ENCODE results near the gene ECPAS.
A peak's percentile ranks its signal among the peaks of the same experiment; 100 is the strongest.
"Not testable (repeated sequence)": the region's sequence is repeated elsewhere in the genome, so short reads cannot be mapped to it uniquely, and the experiment has no call there.

ECPAS gene

GRCh38 chr9:111414406-111414805 lies 69.8 kb downstream of the ECPAS start:
- no peak for DNase-seq (ENCODE audit: low spot score)

GRCh38 chr9:111413996-111414395 lies 70.2 kb downstream of the ECPAS start:
- DNase-seq (ENCODE audit: low spot score) = peak; percentile 55

- DNase-seq (ENCODE audit: low spot score) = no peak
Measured at GRCh38 chr9:111412280-111412679, 71.9 kb downstream of the ECPAS start.

GRCh38 chr9:111411266-111411665 lies 72.9 kb downstream of the ECPAS start:
- DNase-seq (ENCODE audit: low spot score) = no peak

GRCh38 chr9:111407813-111408212 lies 76.4 kb downstream of the ECPAS start:
- DNase-seq (ENCODE audit: low spot score) = no peak

- no peak for DNase-seq (ENCODE audit: low spot score)
Measured at GRCh38 chr9:111405701-111406100, 78.5 kb downstream of the ECPAS start.

GRCh38 chr9:111401486-111401885 lies 82.7 kb downstream of the ECPAS start:
- not testable (repeated sequence) for DNase-seq (ENCODE audit: low spot score)

- no peak for DNase-seq (ENCODE audit: low spot score)
Measured at GRCh38 chr9:111400564-111400898, 83.7 kb downstream of the ECPAS start.

GRCh38 chr9:111399772-111400563 lies 84.2 kb downstream of the ECPAS start:
- DNase-seq (ENCODE audit: low spot score) = no peak

GRCh38 chr9:111399211-111399739 lies 84.9 kb downstream of the ECPAS start:
- no peak for DNase-seq (ENCODE audit: low spot score)

- DNase-seq (ENCODE audit: low spot score) = no peak
Measured at GRCh38 chr9:111393971-111394370, 90.2 kb downstream of the ECPAS start.

GRCh38 chr9:111389406-111389805 lies 94.8 kb downstream of the ECPAS start:
- DNase-seq (ENCODE audit: low spot score) = no peak

- DNase-seq (ENCODE audit: low spot score) = no peak
Measured at GRCh38 chr9:111386386-111386785, 97.8 kb downstream of the ECPAS start.

GRCh38 chr9:111381006-111381405 lies 103.2 kb downstream of the ECPAS start:
- no peak for DNase-seq (ENCODE audit: low spot score)

GRCh38 chr9:111375817-111376564 lies 108.2 kb downstream of the ECPAS start:
- DNase-seq (ENCODE audit: low spot score) = no peak

- no peak for DNase-seq (ENCODE audit: low spot score)
Measured at GRCh38 chr9:111375062-111375461, 109.1 kb downstream of the ECPAS start.

- DNase-seq (ENCODE audit: low spot score) = no peak
Measured at GRCh38 chr9:111372297-111372696, 111.9 kb downstream of the ECPAS start.

GRCh38 chr9:111366978-111367377 lies 117.2 kb downstream of the ECPAS start:
- no peak for DNase-seq (ENCODE audit: low spot score)

GRCh38 chr9:111362526-111362925 lies 121.7 kb downstream of the ECPAS start:
- DNase-seq (ENCODE audit: low spot score) = no peak

- DNase-seq (ENCODE audit: low spot score) = no peak
Measured at GRCh38 chr9:111360881-111361280, 123.3 kb downstream of the ECPAS start.

GRCh38 chr9:111356481-111357244 lies 127.5 kb downstream of the ECPAS start:
- DNase-seq (ENCODE audit: low spot score) = peak; percentile 67

GRCh38 chr9:111352545-111352944 lies 131.6 kb downstream of the ECPAS start:
- no peak for DNase-seq (ENCODE audit: low spot score)

GRCh38 chr9:111350556-111350955 lies 133.6 kb downstream of the ECPAS start:
- no peak for DNase-seq (ENCODE audit: low spot score)

Data from kidney capillary endothelial cell (primary cell).